DOHH2 (cell line): Measurements from ENCODE around the gene FAM200A.

Source experiments
- EZH2phosphoT487 ChIP-seq: fragments of 200-600 bp; sonication (generic); IDR thresholded peaks from 2 replicates; pipeline ENCODE4 v1.6.1; 2017; ENCODE audit warnings: borderline replicate concordance, mild to moderate bottlenecking, antibody characterized with exemption, low read length, moderate library complexity, mixed read lengths
- TF ChIP-seq, protein P1 (sequence below): fragments of 200-600 bp; sonication (generic); IDR thresholded peaks from one replicate; pipeline ENCODE4 v1.5.1; 2014; ENCODE audit warnings: antibody characterized with exemption, mild to moderate bottlenecking, low read depth, low read length; ENCODE audit not compliant: poor library complexity, severe bottlenecking

DNA sequence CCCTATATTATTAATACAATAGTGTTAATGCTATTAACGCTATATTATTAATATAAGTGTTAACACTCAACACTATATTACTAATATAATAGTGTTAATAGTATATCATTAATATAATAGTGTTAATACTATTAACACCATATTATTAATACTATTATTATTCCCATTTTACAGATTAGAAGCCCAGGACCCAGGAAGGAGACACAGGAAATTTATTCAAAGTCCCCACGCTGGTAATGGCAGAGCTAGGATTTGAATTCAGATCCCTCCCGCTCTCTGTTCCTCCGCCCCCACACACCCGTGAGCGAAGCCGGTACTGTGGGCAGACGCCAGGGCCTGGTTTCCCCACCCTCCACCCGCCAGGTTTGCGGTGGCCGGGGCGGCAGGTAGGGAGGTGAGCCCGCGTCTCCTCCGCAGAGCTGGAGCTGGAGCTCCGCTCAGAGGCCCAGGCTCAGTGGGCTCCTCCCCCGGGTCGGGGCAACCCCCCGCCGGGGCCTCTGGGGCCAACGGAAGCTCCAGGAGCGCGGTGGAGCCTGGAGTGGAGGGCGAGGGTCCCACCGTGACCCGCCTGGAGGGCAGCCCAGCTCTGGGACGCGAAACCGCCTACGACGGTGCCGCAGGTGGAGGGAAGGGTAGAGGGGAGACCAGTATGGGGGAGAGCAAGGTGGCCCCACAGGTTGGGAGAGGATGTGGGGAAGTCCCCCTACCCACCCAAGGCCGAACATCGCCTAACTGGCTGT is 46.0 kb upstream of the FAM200A start, which contains the start of gene TMEM225B:
- TF ChIP-seq, protein P1, sequence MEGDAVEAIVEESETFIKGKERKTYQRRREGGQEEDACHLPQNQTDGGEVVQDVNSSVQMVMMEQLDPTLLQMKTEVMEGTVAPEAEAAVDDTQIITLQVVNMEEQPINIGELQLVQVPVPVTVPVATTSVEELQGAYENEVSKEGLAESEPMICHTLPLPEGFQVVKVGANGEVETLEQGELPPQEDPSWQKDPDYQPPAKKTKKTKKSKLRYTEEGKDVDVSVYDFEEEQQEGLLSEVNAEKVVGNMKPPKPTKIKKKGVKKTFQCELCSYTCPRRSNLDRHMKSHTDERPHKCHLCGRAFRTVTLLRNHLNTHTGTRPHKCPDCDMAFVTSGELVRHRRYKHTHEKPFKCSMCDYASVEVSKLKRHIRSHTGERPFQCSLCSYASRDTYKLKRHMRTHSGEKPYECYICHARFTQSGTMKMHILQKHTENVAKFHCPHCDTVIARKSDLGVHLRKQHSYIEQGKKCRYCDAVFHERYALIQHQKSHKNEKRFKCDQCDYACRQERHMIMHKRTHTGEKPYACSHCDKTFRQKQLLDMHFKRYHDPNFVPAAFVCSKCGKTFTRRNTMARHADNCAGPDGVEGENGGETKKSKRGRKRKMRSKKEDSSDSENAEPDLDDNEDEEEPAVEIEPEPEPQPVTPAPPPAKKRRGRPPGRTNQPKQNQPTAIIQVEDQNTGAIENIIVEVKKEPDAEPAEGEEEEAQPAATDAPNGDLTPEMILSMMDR = no peak
- TF ChIP-seq EZH2phosphoT487 = no peak
